HepG2 (cell line): ENCODE data around the gene KLHDC8B. TPM values are rescaled to one million over a fixed set of nuclear protein-coding genes. Genes with fewer than 3 reads are reported as not detected.

ENCODE experiments used
- BRCA1 ChIP-seq: sonication (generic); formaldehyde crosslinking; IDR thresholded peaks from 2 replicates; pipeline ENCODE4 v1.4.0; 2020; ENCODE audit warnings: missing genetic modification reagents
- GTF2F1 ChIP-seq: fragments of 150-350 bp; IDR thresholded peaks from 2 replicates; pipeline ENCODE4 v1.6.1; 2014; ENCODE audit warnings: low read length
- KLF15 ChIP-seq: sonication (generic); formaldehyde crosslinking; IDR thresholded peaks from 2 replicates; pipeline ENCODE4 v1.8.1; 2023; ENCODE audit warnings: borderline replicate concordance, mild to moderate bottlenecking, inconsistent platforms, missing genetic modification reagents, mixed read lengths
- KLF16 ChIP-seq, 2 experiments: sonication (generic) in 1 of 2; formaldehyde crosslinking in 1 of 2; IDR thresholded peaks; 2 replicates each; pipeline versions ENCODE4 v1.6.1 to v1.8.0; 2016 to 2023; ENCODE audit warnings: missing genetic modification reagents in 2 of 2, missing compliant biosample characterization in 1 of 2
- NFE2L2 ChIP-seq: fragments of 150-350 bp; IDR thresholded peaks from 2 replicates; pipeline ENCODE4 v1.6.1; 2014; ENCODE audit warnings: low read length
- PHF21A ChIP-seq: sonication (generic); formaldehyde crosslinking; IDR thresholded peaks from 2 replicates; pipeline ENCODE4 v1.5.0; 2020; ENCODE audit warnings: mild to moderate bottlenecking, missing genetic modification reagents
- RBAK ChIP-seq: sonication (generic); formaldehyde crosslinking; IDR thresholded peaks from 2 replicates; pipeline ENCODE4 v1.5.1; 2020; ENCODE audit warnings: mild to moderate bottlenecking, missing genetic modification reagents
- SETDB1 ChIP-seq: sonication (generic); formaldehyde crosslinking; IDR thresholded peaks from 2 replicates; pipeline ENCODE4 v1.5.1; 2020; ENCODE audit warnings: missing genetic modification reagents, mild to moderate bottlenecking, borderline replicate concordance
- ZNF274 ChIP-seq: sonication (generic); formaldehyde crosslinking; IDR thresholded peaks from 2 replicates; pipeline ENCODE4 v1.5.1; 2020; ENCODE audit warnings: mild to moderate bottlenecking, missing genetic modification reagents
- ZNF30 ChIP-seq: sonication (generic); formaldehyde crosslinking; IDR thresholded peaks from 2 replicates; pipeline ENCODE4 v1.5.0; 2020; ENCODE audit warnings: mild to moderate bottlenecking, missing genetic modification reagents
- ZNF777 ChIP-seq: sonication (generic); formaldehyde crosslinking; IDR thresholded peaks from 2 replicates; pipeline ENCODE4 v1.4.0; 2020; ENCODE audit warnings: missing genetic modification reagents
- ZSCAN9 ChIP-seq: IDR thresholded peaks from 2 replicates; pipeline ENCODE4 v1.6.1; 2016; ENCODE audit warnings: borderline replicate concordance
- polyA plus RNA-seq, 8 experiments: library from polyadenylated mRNA; depleted of rRNA in 3 of 8; stranded (reverse) in 7 of 8; unstranded in 1 of 8; fragments of >200 nt; fragmentation: Illumina TruSeq in 4 of 8; extraction: Trizol in 4 of 8; gene quantifications; 2 replicates each; pipeline versions ENCODE4 v1.2.1 to v1.2.3, GENCODE V29; 2011 to 2016; ENCODE audit warnings: low read depth in 4 of 8, missing spikeins in 1 of 8, mixed read lengths in 1 of 8; ENCODE audit not compliant: insufficient read depth in 1 of 8
- total RNA-seq, 5 experiments: library from RNA; depleted of rRNA; stranded (reverse); fragments of >200 nt; fragmentation: Illumina TruSeq; extraction: Trizol; gene quantifications; 2 replicates each; pipeline ENCODE4 v1.2.3, GENCODE V29; 2016; ENCODE audit warnings: low read depth in 1 of 5
- TF ChIP-seq, protein P1 (sequence below): sonication (generic); formaldehyde crosslinking; conservative IDR thresholded peaks from 2 replicates; pipeline ENCODE4 v1.4.0; 2020; ENCODE audit warnings: missing genetic modification reagents
- TF ChIP-seq, protein P2 (sequence below): sonication (generic); formaldehyde crosslinking; IDR thresholded peaks from 2 replicates; pipeline ENCODE4 v1.5.0; 2020; ENCODE audit warnings: mild to moderate bottlenecking, missing genetic modification reagents
- TF ChIP-seq, protein P3 (sequence below): IDR thresholded peaks from 2 replicates; pipeline ENCODE4 v1.6.1; 2016; ENCODE audit warnings: low read depth, missing genetic modification reagents, missing compliant biosample characterization
- TF ChIP-seq, protein P4 (sequence below): sonication (generic); formaldehyde crosslinking; IDR thresholded peaks from 2 replicates; pipeline ENCODE4 v1.5.0; 2020; ENCODE audit warnings: mild to moderate bottlenecking, missing genetic modification reagents
- TF ChIP-seq, protein P5 (sequence below): sonication (generic); formaldehyde crosslinking; conservative IDR thresholded peaks from 2 replicates; pipeline ENCODE4 v1.4.0; 2020; ENCODE audit warnings: missing genetic modification reagents

Gene KLHDC8B
- total and polyA plus RNA-seq, 2 of the 13 experiments (the other 11 are each of a cell fraction or from before 2014, with no cell fraction given) = 17.2 to 17.8 TPM

DNA sequence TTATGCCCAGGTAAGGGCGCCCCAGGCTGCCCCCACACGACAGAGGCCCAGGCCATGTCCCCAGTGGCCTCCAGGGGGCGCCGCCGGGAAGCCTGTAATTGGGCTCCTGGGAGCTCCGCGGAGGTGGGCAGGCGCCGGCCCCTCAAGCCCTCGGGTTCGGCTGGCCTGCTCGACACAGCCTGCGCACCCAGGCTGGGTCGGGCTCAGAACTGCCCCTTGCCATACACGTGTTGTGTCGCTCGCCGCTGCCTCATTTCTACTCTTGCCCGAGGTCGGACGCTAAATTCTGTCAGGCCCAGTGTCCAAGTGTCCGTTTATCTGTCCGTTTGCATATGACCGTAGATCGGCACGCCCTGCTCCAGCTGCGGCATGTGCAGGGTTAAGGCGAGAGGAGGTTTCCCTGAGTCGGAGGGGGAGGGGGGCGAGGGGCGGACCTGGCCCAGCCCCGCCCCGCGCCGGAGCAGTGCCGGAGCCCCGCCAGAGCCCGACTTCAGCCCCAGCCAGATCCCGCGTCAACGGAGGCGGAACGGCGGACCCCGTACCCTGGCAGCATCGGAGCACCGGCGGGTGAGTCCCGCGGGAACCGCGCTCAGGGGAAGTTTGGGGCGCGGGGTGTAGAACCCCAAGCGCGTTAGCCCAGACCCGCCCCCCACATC is at the start of gene KLHDC8B (continued):
- TF ChIP-seq PHF21A (peak; percentile 63; the same call in 1 of the 2 replicates), ZNF777 (no peak), SETDB1 (CRISPR knock-in tag) (no peak), GTF2F1 (0 out of 2 replicates have a peak, but pooled peaks have one; percentile 14), BRCA1 (CRISPR knock-in tag) (peak; percentile 45; the same call in 1 of the 2 replicates), ZNF274 (CRISPR knock-in tag) (no peak; the same call in 1 of the 2 replicates), NFE2L2 (no peak), ZNF30 (0 out of 2 replicates have a peak, but pooled peaks have one; percentile 59), RBAK (CRISPR knock-in tag) (no peak), ZSCAN9 (no peak), KLF16 (CRISPR knock-in tag; IDR thresholded peaks at IDR 0.05) (peak; percentile 54 to 64; a peak in 1 of 4 replicates), KLF15 (CRISPR knock-in tag) (no peak)
- TF ChIP-seq, protein P1, sequence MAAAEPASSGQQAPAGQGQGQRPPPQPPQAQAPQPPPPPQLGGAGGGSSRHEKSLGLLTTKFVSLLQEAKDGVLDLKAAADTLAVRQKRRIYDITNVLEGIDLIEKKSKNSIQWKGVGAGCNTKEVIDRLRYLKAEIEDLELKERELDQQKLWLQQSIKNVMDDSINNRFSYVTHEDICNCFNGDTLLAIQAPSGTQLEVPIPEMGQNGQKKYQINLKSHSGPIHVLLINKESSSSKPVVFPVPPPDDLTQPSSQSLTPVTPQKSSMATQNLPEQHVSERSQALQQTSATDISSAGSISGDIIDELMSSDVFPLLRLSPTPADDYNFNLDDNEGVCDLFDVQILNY = no peak
- TF ChIP-seq, protein P2, sequence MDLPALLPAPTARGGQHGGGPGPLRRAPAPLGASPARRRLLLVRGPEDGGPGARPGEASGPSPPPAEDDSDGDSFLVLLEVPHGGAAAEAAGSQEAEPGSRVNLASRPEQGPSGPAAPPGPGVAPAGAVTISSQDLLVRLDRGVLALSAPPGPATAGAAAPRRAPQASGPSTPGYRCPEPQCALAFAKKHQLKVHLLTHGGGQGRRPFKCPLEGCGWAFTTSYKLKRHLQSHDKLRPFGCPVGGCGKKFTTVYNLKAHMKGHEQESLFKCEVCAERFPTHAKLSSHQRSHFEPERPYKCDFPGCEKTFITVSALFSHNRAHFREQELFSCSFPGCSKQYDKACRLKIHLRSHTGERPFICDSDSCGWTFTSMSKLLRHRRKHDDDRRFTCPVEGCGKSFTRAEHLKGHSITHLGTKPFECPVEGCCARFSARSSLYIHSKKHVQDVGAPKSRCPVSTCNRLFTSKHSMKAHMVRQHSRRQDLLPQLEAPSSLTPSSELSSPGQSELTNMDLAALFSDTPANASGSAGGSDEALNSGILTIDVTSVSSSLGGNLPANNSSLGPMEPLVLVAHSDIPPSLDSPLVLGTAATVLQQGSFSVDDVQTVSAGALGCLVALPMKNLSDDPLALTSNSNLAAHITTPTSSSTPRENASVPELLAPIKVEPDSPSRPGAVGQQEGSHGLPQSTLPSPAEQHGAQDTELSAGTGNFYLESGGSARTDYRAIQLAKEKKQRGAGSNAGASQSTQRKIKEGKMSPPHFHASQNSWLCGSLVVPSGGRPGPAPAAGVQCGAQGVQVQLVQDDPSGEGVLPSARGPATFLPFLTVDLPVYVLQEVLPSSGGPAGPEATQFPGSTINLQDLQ = no peak
- TF ChIP-seq, protein P3, sequence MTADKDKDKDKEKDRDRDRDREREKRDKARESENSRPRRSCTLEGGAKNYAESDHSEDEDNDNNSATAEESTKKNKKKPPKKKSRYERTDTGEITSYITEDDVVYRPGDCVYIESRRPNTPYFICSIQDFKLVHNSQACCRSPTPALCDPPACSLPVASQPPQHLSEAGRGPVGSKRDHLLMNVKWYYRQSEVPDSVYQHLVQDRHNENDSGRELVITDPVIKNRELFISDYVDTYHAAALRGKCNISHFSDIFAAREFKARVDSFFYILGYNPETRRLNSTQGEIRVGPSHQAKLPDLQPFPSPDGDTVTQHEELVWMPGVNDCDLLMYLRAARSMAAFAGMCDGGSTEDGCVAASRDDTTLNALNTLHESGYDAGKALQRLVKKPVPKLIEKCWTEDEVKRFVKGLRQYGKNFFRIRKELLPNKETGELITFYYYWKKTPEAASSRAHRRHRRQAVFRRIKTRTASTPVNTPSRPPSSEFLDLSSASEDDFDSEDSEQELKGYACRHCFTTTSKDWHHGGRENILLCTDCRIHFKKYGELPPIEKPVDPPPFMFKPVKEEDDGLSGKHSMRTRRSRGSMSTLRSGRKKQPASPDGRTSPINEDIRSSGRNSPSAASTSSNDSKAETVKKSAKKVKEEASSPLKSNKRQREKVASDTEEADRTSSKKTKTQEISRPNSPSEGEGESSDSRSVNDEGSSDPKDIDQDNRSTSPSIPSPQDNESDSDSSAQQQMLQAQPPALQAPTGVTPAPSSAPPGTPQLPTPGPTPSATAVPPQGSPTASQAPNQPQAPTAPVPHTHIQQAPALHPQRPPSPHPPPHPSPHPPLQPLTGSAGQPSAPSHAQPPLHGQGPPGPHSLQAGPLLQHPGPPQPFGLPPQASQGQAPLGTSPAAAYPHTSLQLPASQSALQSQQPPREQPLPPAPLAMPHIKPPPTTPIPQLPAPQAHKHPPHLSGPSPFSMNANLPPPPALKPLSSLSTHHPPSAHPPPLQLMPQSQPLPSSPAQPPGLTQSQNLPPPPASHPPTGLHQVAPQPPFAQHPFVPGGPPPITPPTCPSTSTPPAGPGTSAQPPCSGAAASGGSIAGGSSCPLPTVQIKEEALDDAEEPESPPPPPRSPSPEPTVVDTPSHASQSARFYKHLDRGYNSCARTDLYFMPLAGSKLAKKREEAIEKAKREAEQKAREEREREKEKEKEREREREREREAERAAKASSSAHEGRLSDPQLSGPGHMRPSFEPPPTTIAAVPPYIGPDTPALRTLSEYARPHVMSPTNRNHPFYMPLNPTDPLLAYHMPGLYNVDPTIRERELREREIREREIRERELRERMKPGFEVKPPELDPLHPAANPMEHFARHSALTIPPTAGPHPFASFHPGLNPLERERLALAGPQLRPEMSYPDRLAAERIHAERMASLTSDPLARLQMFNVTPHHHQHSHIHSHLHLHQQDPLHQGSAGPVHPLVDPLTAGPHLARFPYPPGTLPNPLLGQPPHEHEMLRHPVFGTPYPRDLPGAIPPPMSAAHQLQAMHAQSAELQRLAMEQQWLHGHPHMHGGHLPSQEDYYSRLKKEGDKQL (CRISPR knock-in tag) = no peak
- TF ChIP-seq, protein P4, sequence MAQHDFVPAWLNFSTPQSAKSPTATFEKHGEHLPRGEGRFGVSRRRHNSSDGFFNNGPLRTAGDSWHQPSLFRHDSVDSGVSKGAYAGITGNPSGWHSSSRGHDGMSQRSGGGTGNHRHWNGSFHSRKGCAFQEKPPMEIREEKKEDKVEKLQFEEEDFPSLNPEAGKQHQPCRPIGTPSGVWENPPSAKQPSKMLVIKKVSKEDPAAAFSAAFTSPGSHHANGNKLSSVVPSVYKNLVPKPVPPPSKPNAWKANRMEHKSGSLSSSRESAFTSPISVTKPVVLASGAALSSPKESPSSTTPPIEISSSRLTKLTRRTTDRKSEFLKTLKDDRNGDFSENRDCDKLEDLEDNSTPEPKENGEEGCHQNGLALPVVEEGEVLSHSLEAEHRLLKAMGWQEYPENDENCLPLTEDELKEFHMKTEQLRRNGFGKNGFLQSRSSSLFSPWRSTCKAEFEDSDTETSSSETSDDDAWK = no peak
- TF ChIP-seq, protein P5, sequence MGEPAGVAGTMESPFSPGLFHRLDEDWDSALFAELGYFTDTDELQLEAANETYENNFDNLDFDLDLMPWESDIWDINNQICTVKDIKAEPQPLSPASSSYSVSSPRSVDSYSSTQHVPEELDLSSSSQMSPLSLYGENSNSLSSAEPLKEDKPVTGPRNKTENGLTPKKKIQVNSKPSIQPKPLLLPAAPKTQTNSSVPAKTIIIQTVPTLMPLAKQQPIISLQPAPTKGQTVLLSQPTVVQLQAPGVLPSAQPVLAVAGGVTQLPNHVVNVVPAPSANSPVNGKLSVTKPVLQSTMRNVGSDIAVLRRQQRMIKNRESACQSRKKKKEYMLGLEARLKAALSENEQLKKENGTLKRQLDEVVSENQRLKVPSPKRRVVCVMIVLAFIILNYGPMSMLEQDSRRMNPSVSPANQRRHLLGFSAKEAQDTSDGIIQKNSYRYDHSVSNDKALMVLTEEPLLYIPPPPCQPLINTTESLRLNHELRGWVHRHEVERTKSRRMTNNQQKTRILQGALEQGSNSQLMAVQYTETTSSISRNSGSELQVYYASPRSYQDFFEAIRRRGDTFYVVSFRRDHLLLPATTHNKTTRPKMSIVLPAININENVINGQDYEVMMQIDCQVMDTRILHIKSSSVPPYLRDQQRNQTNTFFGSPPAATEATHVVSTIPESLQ = no peak
